HG03039 (cell line): ENCODE measurements around the gene EHD4.

Source experiments
- ATAC-seq: cut with Tn5 transposase; IDR thresholded peaks from one replicate; pipeline ENCODE4 v1.9.1; 2021; ENCODE audit warnings: mild to moderate bottlenecking, moderate library complexity; ENCODE audit not compliant: unreplicated experiment

EHD4 gene

GRCh38 chr15:41922353-41922752 lies 50.0 kb downstream of the EHD4 start:
- ATAC-seq = no peak

GRCh38 chr15:41921639-41922038 lies 50.7 kb downstream of the EHD4 start:
- no peak for ATAC-seq

- no peak for ATAC-seq
Measured at GRCh38 chr15:41921167-41921566, 51.2 kb downstream of the EHD4 start.

- no peak for ATAC-seq
Measured at GRCh38 chr15:41919954-41920538, 52.3 kb downstream of the EHD4 start.

GRCh38 chr15:41919201-41919820 lies 53.0 kb downstream of the EHD4 start:
- ATAC-seq = no peak

GRCh38 chr15:41918506-41919126 lies 53.7 kb downstream of the EHD4 start:
- ATAC-seq = no peak

- ATAC-seq = no peak
Measured at GRCh38 chr15:41917767-41918430, 54.5 kb downstream of the EHD4 start.

GRCh38 chr15:41915255-41915994 lies 56.9 kb downstream of the EHD4 start:
- no peak for ATAC-seq

- no peak for ATAC-seq
Measured at GRCh38 chr15:41914411-41914810, 57.9 kb downstream of the EHD4 start.

GRCh38 chr15:41913256-41913655 lies 59.1 kb downstream of the EHD4 start:
- no peak for ATAC-seq

- no peak for ATAC-seq
Measured at GRCh38 chr15:41911691-41912345, 60.5 kb downstream of the EHD4 start.

GRCh38 chr15:41908736-41909461 lies 63.5 kb downstream of the EHD4 start:
- no peak for ATAC-seq

- ATAC-seq = no peak
Measured at GRCh38 chr15:41907141-41907540, 65.2 kb downstream of the EHD4 start.

GRCh38 chr15:41906608-41907007 lies 65.7 kb downstream of the EHD4 start:
- ATAC-seq = no peak

- ATAC-seq = no peak
Measured at GRCh38 chr15:41905036-41905793, 67.1 kb downstream of the EHD4 start.

- no peak for ATAC-seq
Measured at GRCh38 chr15:41904541-41905005, 67.8 kb downstream of the EHD4 start.

GRCh38 chr15:41903782-41904181 lies 68.6 kb downstream of the EHD4 start:
- no peak for ATAC-seq

- ATAC-seq = no peak
Measured at GRCh38 chr15:41901431-41901830, 70.9 kb downstream of the EHD4 start.
